ENCODE data around the gene KRI1. TPM values are rescaled to one million over a fixed set of nuclear protein-coding genes. Genes with fewer than 3 reads are reported as not detected.

KRI1 gene
- total RNA-seq, 1 donor from 2014 or later = 32.5 TPM

GRCh38 chr19:10518444-10519361 lies 47.1 kb downstream of the KRI1 start:
- DNase-seq (ENCODE audit: low spot score) = no peak

- DNase-seq (ENCODE audit: low spot score) = peak; percentile 54
Observed at GRCh38 chr19:10517760-10518443, 47.9 kb downstream of the KRI1 start.

GRCh38 chr19:10517361-10517759 lies 48.5 kb downstream of the KRI1 start, which contains the start of gene S1PR5:
TSS of gene S1PR5 (minus strand) at chr19:10517447. CDS start at chr19:10515011, 2,436 bp downstream.
- DNase-seq (ENCODE audit: low spot score) = no peak

GRCh38 chr19:10516671-10517286 lies 49.0 kb downstream of the KRI1 start:
- DNase-seq (ENCODE audit: low spot score) = no peak

- no peak for DNase-seq (ENCODE audit: low spot score)
Observed at GRCh38 chr19:10516064-10516385, 49.8 kb downstream of the KRI1 start.

- DNase-seq (ENCODE audit: low spot score) = no peak
Observed at GRCh38 chr19:10514211-10515145, 51.3 kb downstream of the KRI1 start.

GRCh38 chr19:10513223-10513622 lies 52.6 kb downstream of the KRI1 start:
- DNase-seq (ENCODE audit: low spot score) = no peak

- no peak for DNase-seq (ENCODE audit: low spot score)
Observed at GRCh38 chr19:10510301-10510802, 55.5 kb downstream of the KRI1 start.

- DNase-seq (ENCODE audit: low spot score) = no peak
Observed at GRCh38 chr19:10508707-10509106, 57.1 kb downstream of the KRI1 start.

- no peak for DNase-seq (ENCODE audit: low spot score)
Observed at GRCh38 chr19:10508036-10508435, 57.8 kb downstream of the KRI1 start.

- DNase-seq (ENCODE audit: low spot score) = peak; percentile 76
Observed at GRCh38 chr19:10505583-10506229, 60.1 kb downstream of the KRI1 start.

Other genes starting within 250 kb of the KRI1 start
- 25.8 TPM for gene FDX2, start 250.0 kb downstream of the KRI1 start, total RNA-seq
- 41.7 TPM for gene RAVER1, start 232.5 kb downstream of the KRI1 start, total RNA-seq
- 8.7 TPM for gene ICAM3, start 226.4 kb downstream of the KRI1 start, total RNA-seq
- gene TYK2, start 185.4 kb downstream of the KRI1 start, total RNA-seq = 142 TPM
- 192 TPM for gene CDC37, start 162.5 kb downstream of the KRI1 start, total RNA-seq
- gene PDE4A, start 145.5 kb downstream of the KRI1 start, total RNA-seq = 9.4 TPM
- gene KEAP1, start 62.7 kb downstream of the KRI1 start, total RNA-seq = 52.6 TPM
- gene S1PR5, start 48.6 kb downstream of the KRI1 start, total RNA-seq = 4.6 TPM
- gene ATG4D, start 22.1 kb downstream of the KRI1 start, total RNA-seq = 36.7 TPM
- gene CDKN2D, start 3.0 kb upstream of the KRI1 start, total RNA-seq = 5.4 TPM
- 81.4 TPM for gene AP1M2, start 21.3 kb upstream of the KRI1 start, total RNA-seq
- 381 TPM for gene SLC44A2, start 59.5 kb upstream of the KRI1 start, total RNA-seq
- 331 TPM for gene ILF3, start 88.3 kb upstream of the KRI1 start, total RNA-seq
- 64.2 TPM for gene QTRT1, start 135.4 kb upstream of the KRI1 start, total RNA-seq
- gene DNM2, start 152.1 kb upstream of the KRI1 start, total RNA-seq = 352 TPM

Data from ureter (tissue), 1 donor.